SIG-M5 (cell line): ENCODE measurements around the gene GPR35.
"Not testable (repeated sequence)": the region's sequence is repeated elsewhere in the genome, so short reads cannot be mapped to it uniquely, and the experiment has no call there.

Source experiments
- DNase-seq: peaks from one replicate; lab custom pipeline; 2025; lab: John Stamatoyannopoulos, UW

The GPR35 gene

GRCh38 chr2:240639566-240639965, 14.3 kb downstream of the GPR35 start:
- DNase-seq: no peak

DNA sequence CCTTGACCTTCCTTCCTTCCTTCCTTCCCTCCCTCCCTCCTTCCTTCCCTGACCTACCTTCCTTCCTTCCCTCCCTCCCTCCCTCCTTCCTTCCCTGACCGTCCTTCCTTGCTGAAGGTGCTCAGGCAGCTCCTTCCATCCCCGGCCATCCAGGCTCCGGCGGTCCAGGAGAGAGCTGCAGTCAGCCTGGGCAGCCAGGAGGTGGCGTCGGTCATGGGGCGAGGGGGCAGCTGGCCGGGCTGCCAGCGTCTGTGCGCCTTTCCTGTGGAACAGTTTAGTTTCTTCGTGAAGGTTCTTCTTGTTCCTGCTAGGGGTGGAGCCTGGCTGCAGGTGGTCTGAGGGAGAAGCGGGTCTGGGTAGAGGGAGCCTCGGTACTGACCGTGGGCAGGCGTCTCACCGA, 15.7 kb downstream of the GPR35 start:
- no peak for DNase-seq

GRCh38 chr2:240642061-240642805, 17.0 kb downstream of the GPR35 start:
- DNase-seq: no peak

DNA sequence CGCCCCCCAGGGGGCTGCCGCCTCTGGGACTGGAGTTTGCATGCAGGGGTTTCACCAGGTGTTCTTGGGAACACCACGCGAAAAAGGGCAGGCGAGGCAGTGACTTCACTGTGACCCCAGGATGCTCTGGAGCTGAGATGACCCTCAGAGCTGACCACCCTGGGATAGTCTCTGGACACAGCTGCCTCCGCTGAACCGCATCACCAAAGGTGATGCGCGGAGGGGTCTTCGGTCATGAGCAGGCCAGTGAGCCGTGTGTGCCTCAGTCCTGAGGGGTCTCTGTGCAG, 17.5 kb downstream of the GPR35 start:
- no peak for DNase-seq

DNA sequence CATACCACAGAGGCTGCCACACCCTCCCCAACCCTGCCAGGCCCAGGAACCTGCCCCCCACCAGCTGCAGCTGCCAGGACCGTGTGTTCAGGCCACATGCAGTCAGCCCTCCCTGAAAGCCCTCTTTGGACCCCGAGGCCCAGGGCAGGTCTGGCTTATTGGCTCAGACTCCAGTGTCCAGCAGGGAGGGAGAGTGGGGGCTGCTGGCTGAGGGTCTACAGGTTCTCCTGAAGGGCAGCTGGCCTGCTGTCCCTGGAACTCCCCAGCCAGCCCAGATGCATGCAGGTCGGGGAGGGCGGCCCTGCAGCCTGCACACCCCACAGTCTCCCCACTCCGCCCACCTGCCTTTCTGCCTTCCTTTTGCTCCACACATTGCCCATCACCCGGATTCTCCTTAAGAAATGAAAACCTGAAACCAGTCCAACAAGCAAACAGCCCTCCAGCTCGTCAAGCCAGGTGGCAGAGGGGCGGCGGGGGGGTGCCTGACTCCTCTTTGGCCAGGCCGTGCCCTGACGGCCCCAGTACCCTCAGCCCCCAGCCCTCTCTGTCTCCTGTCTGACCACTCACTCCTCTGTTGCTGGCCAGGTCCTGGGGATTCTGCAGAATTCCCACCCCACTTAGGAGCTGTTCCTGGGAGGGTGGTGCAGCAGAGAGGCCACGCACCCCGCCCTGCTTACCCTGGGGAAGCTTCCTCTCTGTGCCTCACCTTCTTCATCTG, 18.0 kb downstream of the GPR35 start:
- no peak for DNase-seq

DNA sequence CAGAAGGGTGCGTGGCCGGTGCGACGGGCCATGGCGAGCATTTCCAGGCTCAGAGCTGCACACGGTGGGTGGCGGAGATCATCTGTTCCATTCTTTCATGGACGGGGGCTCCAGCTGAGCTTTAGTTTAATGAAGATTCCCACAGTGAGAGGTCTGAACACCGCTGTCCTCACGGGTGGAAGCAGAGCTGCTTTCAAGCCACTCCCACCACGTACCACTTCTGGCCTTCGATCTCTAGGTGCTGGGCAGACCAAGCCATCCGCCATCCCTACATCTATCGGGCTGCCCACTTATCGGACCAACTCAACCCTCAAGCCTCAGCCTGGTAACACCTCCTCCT, 18.5 kb downstream of the GPR35 start:
- no peak for DNase-seq

GRCh38 chr2:240644171-240644651, 18.9 kb downstream of the GPR35 start:
- DNase-seq: no peak

DNA sequence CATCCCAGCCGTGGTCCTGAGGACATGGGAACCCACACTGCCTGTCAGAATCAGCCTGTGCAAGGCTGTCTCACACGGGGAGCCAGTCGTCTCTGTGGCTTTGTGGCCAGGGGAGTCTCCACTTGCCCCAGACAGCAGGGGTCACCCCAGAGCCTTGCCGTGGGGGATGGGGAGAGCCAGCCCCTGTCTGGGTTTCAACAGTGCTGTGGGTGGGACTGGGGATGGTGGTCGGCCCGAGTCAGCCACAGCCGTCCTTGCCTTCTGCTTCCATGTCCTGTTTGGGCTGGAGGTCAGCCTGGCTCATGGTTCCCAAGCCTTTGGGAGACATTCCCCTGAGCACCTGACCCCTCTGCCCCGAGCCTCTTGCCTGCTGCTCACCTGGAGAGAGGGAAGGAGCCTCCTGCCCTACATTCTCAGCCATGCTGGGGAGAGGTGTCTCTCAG, 19.6 kb downstream of the GPR35 start:
- DNase-seq: no peak

- no peak for DNase-seq
Measured at GRCh38 chr2:240645346-240645745, 20.1 kb downstream of the GPR35 start.

DNA sequence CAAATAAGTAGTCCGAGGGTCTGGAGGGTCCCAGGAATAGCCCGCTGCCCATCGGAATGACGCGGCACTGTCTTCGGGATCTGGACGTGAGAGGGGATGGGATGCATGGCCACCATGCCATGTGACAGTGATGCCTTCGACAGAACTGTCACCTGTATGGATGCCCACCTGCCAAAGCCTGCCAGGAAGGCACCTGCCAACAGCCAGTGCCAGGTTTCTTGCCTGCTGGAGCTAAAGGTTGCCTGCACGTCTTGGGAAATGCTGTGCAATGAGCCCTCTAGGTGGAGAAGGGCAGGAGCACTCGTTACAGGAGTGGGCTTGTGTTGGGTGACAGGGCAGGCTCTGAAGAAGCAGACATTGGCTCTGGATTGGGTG, 20.5 kb downstream of the GPR35 start:
- no peak for DNase-seq

DNA sequence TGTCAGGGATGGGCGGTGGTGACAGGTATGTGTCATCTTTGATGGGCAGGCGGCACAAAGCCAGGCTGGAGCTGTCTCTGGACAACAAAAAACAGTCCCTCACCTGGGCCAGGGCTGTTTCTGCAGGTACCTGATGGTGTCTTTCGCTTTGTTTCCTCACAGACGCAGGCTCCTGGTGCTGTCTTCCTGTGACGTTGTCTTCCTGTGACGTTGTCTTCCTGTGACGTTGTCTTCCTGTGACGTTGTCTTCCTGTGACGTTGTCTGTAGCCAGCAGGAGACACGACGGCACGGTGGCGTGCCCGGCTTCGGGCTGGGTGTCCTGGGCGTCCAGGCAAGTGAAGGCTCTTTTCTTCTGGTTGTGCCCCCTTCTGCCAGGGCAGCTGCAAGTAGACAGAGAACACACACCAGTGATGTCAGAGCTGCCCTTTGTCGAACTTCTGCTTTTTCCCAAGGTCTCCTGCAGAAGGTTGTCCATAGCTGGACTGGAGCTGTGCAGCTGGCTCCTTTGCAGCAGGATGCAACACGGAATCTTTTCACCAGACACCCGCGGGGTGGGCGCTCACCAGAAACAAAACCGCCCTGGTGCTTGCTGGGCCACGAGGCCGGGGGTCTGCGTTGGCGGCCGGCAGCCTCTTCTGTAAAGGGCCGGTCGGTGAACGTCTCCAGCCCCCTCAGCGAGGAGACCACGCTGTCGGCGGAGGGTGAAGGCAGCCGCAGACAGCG, 21.1 kb downstream of the GPR35 start:
- DNase-seq: no peak

- no peak for DNase-seq
Measured at GRCh38 chr2:240646900-240647502, 21.7 kb downstream of the GPR35 start.

DNA sequence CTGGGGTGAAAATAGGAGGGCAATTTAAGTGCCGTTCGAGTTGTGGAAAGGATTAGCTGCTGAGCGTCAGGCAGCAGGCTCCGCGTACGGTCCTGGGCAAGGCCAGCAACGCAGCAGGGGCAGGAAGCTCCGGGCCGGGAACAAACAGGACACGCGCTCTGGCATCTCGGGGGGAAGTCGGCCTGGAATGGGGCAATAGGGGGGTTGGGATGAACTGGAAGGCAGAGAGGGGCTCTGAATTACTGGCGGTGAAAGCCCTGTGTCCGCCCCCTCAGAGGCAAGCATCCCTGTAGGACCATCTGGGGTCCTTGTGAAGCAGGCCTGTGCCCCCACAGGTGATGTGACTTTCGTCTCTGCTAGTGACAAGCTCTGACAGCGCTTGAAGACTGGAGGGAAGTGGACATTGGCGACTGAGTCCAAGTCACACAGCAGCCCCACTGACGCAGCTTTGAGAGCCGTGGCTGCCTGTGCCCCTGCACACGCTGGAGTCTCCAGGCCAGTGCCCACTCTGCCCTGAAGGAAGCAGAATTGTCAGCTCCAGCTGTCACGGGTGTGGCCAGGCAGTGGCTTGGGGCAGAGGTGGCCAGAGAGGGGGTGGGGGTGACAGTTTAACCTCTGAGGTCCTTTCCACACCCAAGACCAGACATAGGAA, 22.3 kb downstream of the GPR35 start:
- no peak for DNase-seq

DNA sequence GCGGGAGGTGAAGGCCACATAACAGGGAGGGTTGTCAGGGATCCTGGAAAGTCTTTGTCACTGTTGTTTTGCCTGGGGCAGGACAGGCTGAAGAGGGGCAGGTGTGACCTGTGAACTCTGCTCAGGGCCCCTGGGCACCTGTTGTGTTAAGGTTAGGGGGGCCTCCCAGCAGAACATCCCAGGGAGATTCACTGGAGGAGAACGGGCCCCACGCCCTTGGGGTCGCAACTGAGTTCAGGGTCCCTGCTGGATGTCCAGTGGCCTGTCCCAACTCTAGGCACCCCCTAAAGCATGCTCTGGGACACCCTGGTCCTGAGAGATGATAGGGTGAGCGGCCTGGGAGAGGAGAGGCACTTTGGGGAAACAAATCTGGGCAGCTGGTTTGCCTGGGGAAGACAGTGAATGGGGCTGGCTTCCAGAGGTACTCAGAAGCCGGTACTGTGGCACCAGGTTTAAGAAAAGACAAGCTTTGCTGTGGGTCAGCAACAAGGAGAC, 22.9 kb downstream of the GPR35 start:
- no peak for DNase-seq

GRCh38 chr2:240648650-240649275, 23.5 kb downstream of the GPR35 start:
- no peak for DNase-seq

DNA sequence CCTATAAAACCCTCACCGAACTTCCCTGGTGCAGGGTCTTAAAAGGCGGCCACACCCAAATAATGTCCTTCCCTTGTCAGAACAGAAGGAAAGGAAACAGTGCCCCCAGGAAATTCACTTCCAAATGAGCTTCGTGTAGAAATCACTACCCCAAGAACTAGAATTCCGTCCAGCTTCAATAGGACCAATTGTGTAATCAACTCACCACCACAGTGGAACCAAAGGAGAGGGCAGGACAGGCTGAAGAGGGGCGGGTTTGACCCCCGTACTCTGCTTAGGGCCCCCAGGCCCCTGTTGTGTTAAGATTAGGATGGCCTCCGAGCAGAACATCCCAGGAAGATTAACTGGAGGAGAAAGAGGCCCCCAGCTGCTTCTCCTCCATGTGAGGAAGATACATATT, 24.1 kb downstream of the GPR35 start:
- no peak for DNase-seq

- no peak for DNase-seq
Measured at GRCh38 chr2:240650254-240650965, 25.1 kb downstream of the GPR35 start.

GRCh38 chr2:240651185-240651584, 25.9 kb downstream of the GPR35 start:
- no peak for DNase-seq

- DNase-seq: no peak
Measured at GRCh38 chr2:240655931-240656886, 30.9 kb downstream of the GPR35 start.

- not testable (repeated sequence) for DNase-seq
Measured at GRCh38 chr2:240659883-240660282, 34.6 kb downstream of the GPR35 start.
